Central memory CD4-positive, alpha-beta T cell (primary cell): ENCODE results near the gene FAM199X.
"Not testable (repeated sequence)": the region's sequence is repeated elsewhere in the genome, so short reads cannot be mapped to it uniquely, and the experiment has no call there.

Experiments used
- DNase-seq: peaks from one replicate; pipeline ENCODE4 v3.0.0; 2022

The FAM199X gene

GRCh38 chrX:104193485-104193884, 27.2 kb downstream of the FAM199X start:
- DNase-seq = no peak

DNA sequence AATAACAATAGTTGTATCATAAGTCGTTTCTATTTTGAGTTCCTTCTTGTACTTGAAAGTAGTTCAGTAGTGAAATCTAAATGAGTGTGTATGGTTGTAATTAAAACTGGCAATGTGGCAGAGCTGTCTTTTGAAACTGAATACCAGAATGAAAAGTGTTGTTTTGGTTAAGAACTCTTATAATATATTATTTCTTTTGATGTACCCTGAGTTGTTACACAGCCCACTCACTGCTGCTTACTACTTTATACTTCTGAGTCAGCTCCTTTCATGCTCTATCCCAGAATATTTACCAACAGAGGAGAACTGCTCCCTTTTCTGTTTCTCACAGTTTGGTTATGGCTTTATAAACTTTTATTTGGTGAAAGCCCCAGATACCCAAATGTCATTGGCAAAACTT, 28.8 kb downstream of the FAM199X start:
- no peak for DNase-seq

DNA sequence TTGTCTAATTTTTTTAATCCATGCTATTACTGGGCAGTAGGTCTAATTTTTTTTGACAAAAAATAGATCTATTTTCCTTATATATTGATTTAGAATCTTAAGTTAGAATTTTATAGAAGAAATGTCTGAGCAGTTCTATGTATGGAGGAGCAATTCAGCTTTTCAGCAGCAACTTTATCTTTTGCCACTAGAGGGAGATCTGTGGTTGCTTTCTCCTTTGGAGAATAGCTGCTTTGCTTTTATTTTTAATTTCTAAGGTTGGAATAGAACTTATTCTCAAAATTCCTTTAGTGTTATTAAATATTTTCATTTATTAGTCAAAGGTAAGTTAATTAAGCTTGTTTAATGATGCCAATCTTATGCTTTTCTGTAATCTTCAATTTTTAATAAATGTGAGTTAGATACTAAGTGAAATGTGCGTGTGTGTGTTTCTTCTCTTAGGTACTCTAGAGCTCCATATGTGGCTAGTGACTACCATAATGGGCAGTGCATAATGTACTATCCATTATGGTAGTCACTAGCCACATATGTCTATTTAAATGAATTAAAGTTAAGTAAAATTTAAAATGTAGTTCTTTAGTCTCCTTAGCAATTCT, 29.3 kb downstream of the FAM199X start:
- peak; percentile 18 for DNase-seq

GRCh38 chrX:104205548-104205947, 39.3 kb downstream of the FAM199X start:
- no peak for DNase-seq

GRCh38 chrX:104211187-104211586, 44.9 kb downstream of the FAM199X start:
- no peak for DNase-seq

GRCh38 chrX:104230060-104230459, 63.8 kb downstream of the FAM199X start:
- not testable (repeated sequence) for DNase-seq
